Activated effector memory CD4-positive, alpha-beta T cell treated with anti-CD3 and anti-CD28 coated beads, Interleukin-2, amount 50 U/mL, for 16 hours (primary cell): ENCODE results near the gene PFN1.

Experiments
- DNase-seq: peaks from one replicate; pipeline ENCODE4 v3.0.0-alpha.2; 2020

PFN1 gene

DNA sequence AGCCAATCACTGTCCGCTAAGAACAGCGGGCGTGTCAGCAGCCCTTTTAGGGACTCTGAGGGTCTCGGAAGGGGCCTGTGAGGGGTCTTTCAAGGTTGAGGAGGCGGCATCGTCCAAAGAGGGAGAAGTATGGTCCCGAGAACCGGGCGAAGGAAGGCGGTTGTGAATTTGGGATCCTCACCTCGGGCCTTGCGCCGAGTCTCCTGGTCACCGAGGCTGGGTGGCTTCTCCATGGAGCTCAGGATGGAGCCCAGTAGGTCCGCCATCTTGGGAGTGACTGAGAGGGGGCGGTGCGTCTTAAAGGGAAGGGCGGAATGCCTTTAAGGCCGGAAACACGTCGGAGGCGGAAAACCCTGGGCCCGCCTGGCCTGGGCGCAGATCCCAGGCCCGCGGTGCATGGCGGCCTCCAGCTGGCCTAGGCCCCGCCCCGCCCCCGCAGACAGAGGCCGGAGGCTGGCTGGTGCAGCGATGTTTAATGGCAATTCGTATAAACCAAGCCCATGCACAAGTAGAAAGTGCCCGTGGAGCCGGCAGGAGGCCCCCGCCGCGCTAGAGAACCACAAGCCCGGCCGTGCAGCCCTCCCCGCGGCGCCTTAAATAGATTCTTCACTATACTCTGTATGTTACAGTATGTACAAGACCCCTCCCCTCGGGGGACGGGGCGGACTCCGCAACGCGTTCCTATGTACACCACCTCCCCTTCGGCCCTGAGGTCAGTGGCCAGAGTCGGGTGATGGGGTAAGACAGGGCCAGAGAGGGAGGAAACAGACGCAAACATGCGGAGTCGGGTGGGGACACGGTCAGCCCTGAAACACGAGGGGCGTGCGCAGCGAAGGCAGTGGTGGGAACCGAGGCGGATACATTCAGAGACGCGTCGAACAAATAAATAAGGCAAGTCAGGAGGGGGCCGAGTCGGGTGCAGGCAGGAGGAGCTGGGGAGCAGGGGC lies 19.5 kb upstream of the PFN1 start, which contains the start of gene SPAG7:
TSS of gene SPAG7 (minus strand) at position 279 of the 947 bp plus-strand sequence. CDS start at position 266, 13 bp downstream.
- DNase-seq, result peak; percentile 97

DNA sequence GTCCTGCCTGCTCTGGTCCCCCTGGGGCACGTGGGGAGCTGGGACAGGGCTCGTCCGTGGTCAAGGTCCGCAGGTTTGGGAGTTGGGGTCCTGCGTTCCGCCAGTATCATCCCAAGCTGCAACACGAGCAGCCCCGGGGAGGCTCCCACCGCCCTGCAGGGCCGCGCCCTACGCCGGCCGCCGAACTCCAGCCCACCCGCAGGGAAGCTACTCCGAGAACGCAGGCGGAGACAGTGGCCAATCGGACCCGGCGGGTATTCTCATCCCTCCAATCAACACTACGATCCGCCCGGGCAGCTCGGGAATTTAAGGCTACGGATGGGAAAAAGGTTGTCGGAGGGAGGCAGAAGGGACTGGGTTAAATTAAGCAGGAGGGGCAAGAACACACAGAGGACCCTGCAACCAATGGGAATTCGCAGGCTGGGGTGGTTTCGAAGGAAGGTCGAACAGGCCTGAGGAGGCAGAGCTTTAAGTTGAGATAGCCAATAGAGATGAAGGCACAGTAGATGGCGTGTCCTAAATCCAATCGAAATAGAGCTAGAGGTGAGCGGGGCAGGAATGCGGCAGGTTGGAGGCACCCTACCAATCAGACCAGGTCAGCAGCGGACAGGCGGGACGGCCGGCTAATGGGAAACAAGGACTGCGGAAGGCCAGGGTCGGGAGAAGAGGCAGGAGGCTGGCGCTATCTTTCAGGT lies 18.7 kb upstream of the PFN1 start:
- peak; percentile 97 for DNase-seq

- no peak for DNase-seq
These were observed 17.1 kb upstream of the PFN1 start for GRCh38 chr17:4965311-4965986.

- no peak for DNase-seq
These were observed 12.1 kb upstream of the PFN1 start for GRCh38 chr17:4960279-4960922.

- no peak for DNase-seq
These were observed 11.1 kb upstream of the PFN1 start for GRCh38 chr17:4959261-4959965.

- DNase-seq, result no peak
These were observed 9.8 kb upstream of the PFN1 start for GRCh38 chr17:4958102-4958501.

DNA sequence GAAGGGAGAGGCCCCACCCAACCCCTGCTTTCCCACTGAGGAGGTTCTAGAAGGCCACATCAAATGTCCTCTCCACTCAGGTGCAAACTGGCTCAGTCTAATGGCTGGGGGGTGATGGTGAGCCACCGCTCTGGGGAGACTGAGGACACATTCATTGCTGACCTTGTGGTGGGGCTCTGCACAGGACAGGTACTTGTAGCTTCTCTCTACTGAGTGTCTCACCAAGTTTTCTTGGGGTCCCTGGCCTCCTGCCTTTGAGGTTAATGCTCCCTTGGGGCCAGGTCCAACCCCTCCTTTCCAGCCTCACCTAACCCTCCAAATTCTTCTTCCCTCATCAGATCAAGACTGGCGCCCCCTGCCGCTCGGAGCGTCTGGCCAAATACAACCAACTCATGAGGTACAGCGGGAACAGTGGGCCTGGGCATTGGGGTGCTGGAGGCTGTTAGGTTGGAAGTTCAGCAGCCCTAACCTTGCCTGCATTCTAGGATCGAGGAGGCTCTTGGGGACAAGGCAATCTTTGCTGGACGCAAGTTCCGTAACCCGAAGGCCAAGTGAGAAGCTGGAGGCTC lies 8.2 kb upstream of the PFN1 start:
- DNase-seq, result peak; percentile 81

GRCh38 chr17:4955091-4955490 lies 6.8 kb upstream of the PFN1 start:
- DNase-seq, result no peak

DNA sequence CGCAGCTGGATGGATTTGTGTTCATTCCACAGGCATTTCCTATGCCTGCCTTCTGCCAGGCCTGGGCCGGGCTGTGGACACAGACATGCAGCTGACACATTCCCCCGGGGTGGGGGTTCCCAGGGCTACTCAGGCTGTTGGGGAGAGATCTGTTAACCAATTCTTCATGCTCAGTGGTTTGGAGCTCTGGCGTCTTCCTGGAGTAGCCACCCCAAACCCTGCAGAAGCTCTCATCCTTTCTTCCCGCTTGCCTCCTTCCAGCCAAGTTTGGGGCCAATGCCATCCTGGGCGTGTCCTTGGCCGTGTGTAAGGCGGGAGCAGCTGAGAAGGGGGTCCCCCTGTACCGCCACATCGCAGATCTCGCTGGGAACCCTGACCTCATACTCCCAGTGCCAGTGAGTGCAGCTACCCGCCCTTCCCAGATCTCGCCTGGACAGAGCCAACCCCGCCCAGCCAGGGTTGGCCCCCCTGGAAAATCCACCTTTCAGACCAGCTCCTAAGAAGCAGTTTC lies 5.2 kb upstream of the PFN1 start:
- DNase-seq, result no peak

DNA sequence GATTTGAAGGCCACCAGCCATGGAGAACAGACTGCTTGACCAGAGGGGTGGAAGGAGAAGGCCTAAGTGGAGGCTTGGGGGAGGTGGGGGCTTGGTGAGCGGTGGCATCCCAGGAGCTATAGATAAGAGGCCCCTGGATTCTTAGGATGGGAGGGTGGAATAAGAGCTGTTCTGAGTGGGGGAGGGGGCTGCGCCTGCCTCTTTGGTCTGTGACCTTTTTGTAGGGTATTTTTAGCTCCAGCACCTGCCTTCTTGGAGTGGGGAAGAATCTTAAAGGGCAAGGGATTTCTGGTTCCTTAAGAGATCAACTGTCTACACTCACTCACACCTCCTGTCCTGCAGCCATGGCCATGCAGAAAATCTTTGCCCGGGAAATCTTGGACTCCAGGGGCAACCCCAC lies 3.2 kb upstream of the PFN1 start:
- no peak for DNase-seq

GRCh38 chr17:4950746-4951204 lies 2.4 kb upstream of the PFN1 start, which contains the start of gene ENO3:
TSS of gene ENO3 (plus strand) at chr17:4951119. CDS start at chr17:4951830, 711 bp downstream.
- DNase-seq, result peak; percentile 62

DNA sequence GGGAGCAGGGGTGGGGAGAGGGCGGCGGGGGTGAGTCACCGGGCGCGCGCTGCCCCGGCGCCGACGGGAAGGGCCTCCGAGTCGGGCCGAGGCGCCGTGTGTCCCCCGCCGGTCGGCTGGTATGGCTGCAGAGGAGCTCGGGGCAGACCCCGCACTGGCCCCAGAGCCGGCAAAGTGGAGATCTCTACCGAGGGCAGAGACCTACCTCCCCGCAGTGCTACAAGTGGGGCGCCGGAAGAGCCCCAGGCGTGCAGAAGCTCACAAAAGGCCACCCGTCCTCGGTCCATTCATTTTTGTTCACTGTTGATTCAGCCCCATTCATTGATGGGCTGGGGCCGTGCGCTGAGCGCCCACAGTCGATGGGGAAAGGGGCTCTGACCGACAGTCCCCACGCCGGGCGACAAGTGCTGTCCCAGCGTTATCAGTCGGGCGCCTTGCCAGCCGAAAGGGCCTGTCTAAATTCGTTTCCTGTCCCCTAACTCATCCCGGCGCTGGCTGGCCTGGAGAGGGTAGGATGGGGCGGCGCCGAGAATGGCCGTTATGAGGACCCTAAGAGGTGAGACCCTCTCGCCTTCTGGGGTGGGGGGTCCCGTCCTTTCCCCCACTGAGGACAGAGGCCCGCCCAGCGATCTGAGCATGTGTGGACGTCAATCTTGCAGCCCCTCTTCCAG lies 1.9 kb upstream of the PFN1 start:
- peak; percentile 79 for DNase-seq

- peak; percentile 89 for DNase-seq
These were observed 1.2 kb upstream of the PFN1 start for GRCh38 chr17:4949321-4950074.

GRCh38 chr17:4948931-4949320 lies 596 bp upstream of the PFN1 start:
- DNase-seq, result peak; percentile 90

GRCh38 chr17:4947411-4948165 lies 742 bp downstream of the PFN1 start:
- DNase-seq, result peak; percentile 90

DNA sequence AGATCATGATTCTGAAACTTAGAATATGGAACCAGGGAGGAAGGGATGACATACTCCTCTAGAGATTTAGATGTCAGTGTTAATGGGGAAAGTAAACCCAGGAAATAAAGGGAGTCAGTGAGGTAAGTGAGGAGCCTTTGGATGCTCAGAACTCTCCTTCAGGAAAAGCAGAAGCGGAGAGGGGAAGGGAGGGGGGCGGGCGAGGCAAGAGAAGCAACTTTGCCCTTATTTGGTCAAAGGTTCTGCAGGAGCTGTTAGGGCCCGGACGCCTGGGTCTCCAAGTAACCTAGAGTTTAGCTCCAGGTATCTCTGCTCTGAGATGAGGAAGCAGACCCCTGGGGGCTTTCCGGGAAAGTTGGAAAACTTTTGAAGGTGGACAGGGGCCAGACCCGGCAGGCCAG lies 1.3 kb downstream of the PFN1 start:
- no peak for DNase-seq

DNA sequence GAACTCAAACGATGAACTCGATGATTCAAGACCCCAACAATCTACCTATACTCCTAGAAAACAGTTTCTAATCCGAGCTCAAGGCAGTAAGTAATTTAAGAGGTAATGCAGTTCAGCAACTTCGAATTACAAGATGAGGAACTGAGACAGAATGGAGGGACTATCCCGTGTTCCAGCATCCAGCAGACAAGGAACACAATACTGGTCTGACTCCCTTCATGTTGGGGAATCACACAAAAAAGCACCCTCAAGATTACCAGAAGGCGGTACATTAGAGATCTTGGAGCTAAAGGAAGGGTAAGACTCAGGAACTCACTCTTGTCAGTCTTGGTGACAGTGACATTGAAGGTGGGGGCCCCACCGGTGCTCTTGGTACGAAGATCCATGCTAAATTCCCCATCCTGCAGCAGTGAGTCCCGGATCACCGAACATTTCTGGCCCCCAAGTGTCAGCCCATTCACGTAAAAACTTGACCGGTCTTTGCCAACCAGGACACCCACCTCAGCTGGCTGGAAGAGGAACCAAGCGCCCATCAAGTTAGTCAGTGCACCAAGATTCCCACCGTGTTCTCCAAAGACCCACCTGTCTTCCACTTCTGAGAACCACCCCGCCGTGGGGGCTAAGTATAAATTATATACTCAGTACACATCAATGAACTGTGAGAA lies 1.9 kb downstream of the PFN1 start:
- peak; percentile 64 for DNase-seq

- DNase-seq, result no peak
These were observed 2.4 kb downstream of the PFN1 start for GRCh38 chr17:4945944-4946280.
